Skeletal muscle cell (primary cell): ENCODE results near the gene POMT1.

Experiments used
- DNase-seq: peaks from one replicate; pipeline ENCODE4 v3.0.0-alpha.2; 2010; ENCODE audit warnings: low read depth
- H3K4me3 ChIP-seq: 2 replicates; pipeline ENCODE4 v1.5.1; 2011; ENCODE audit warnings: low read depth, mild to moderate bottlenecking, control low read depth, low read length, moderate library complexity

POMT1 gene

GRCh38 chr9:131521822-131522221 lies 19.1 kb downstream of the POMT1 start:
- no peak overlapping the region for H3K4me3 ChIP-seq
- no peak for DNase-seq

GRCh38 chr9:131522257-131523085 lies 19.8 kb downstream of the POMT1 start:
- no peak for DNase-seq
- no peak overlapping the region for H3K4me3 ChIP-seq

DNA sequence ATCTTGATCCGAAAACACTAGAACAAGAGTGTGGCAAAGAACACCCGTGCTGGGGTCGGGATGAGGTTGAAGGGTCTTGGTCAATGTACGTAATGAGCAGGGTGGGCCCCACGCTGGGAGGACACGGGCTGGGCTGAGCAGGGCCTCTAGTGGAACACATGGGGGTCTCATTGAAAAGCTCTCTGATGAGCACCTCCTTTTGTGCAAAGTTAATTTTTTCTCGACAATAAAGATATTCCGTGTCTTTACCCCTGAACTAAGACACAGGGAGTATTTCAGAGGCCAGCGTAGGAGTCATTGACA lies 20.3 kb downstream of the POMT1 start:
- DNase-seq = no peak

GRCh38 chr9:131523451-131524435 lies 21.0 kb downstream of the POMT1 start:
- no peak for DNase-seq
- H3K4me3 ChIP-seq = no peak overlapping the region

More for the DNA sequence above, 20.3 kb downstream of the POMT1 start:
- H3K4me3 ChIP-seq = no peak overlapping the region

DNA sequence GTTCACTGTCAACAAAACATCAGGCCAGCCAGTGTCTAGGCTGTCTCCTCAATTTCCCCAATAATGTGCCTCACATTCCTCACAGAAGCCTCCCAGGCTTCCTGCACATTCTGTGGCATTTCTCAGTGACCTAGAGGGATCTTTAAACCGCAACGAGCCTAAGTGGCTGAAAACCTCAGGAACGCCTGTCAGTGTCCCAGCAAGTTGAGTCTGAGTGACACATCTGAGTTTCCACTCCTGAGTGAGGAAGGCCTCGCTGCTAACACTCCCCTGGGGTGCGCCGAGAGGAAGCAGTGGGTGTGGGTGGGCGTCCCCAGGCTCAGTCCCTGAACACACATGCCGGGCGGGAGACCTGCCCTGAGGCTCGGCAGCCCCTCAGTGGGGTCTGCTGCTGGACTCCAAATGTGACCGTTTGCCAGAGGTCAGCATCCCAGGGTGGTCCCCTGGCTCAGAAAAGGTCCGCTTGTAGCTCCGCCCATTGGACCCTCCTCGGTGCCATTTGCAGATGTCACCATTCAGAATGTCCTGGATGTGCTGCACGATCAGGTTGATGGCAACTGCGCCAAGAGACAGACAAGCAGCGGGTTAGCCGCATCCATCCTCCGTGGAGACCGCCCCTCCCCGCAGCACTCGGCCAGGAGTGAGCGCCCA lies 22.1 kb downstream of the POMT1 start:
- no peak for DNase-seq
- H3K4me3 ChIP-seq = no peak overlapping the region

- DNase-seq = no peak
- H3K4me3 ChIP-seq = no peak overlapping the region
Measured at GRCh38 chr9:131525643-131526565, 23.2 kb downstream of the POMT1 start.

- no peak for DNase-seq
- H3K4me3 ChIP-seq = no peak overlapping the region
Measured at GRCh38 chr9:131528186-131528585, 25.5 kb downstream of the POMT1 start.

- no peak overlapping the region for H3K4me3 ChIP-seq
- DNase-seq = no peak
Measured at GRCh38 chr9:131528886-131529505, 26.3 kb downstream of the POMT1 start.

DNA sequence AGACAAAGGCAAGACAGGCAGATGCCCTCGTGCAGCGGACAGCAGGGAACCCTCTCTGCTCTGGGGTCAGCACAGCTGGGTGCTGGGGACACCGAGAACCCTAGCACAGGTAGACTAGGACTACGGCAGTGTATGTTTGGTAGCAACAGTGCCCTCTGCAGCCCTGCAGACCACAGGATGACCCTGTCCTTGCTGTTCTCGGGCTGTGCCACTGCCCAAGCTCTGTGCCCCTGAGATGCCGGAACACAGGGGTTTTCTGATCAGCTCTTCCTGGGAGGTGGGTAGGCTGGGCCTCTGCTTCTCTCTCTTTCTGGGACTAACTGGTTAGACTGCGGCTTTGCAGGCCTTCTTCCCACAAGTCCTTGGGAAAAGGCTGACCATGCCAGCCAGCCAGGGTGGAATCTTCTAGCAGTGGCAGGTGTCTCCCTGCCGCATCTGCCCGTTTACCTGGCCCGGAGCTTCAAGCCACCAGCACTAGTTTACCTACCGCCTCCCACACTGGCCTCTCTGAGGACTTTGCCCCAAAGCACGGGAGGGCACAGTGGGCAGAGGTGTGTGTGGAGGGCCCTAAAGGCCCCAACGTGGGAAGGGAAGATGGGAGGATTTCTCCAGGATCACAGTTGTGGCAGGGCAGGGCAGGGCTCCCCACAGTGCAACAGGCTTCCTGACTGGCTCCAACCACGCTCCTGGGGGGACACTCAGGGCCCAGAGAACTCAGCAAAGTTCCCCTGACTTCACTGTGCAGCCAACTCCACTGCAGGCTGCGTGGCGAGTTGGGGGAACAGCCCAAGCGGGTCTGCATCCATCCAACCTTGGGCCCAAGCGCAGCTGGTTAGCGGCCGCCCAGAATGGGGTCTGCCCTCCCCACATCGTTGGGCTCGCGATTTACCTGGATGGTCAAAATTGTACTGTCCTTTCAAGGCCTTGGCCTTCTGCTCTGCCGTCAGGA lies 27.2 kb downstream of the POMT1 start:
- no peak for DNase-seq
- peak overlapping the region; percentile 66 for H3K4me3 ChIP-seq

GRCh38 chr9:131530546-131530919 lies 27.8 kb downstream of the POMT1 start:
- DNase-seq = no peak
- H3K4me3 ChIP-seq = peak overlapping the region; percentile 66

DNA sequence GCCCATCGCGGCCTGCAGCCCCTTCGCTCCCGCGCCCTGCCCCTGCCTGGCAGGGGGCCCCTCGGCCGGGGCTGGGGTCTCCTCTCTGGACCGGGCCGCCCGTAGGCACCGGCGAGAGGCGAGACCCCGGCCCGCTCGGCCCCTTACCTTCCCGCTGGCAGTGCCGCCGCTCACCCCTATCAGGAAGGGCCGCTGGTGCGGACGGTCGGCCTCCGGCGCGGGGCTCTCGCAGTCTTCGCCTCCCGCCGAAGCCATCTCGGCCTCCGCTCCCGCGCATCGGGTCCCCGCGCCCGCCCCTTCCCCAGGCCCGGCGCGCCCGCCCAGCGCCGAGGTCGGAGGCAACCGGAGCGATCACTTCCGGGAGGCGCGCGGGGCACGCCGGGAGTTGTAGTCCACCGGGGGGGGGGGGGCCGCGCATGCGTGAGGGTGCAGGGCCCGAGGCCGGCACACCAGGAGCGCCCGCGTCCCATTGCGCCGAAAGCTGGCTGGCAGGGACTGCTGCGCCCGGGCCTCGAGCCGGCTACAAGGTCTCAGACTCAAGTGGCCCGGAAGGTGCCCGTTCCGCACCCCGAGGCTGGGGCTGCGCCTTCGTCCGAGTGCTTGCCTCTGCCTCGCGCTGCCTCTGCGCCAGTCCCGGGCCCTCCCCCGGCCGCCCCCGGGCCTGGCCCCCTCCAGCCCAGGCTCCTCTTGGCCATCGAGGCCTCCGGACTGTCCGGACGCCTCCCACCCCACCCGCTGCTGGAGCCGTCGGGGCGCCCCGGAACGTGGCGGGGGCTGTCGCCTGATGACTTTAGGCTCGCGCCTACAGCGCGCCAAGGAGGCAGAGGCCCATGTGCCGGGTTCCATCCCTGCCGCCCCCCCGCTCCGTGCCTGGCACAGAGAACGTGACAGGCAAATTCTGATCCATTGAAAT lies 28.5 kb downstream of the POMT1 start, which contains the start of gene UCK1:
TSS of gene UCK1 (minus strand) at position 344 of the 913 bp plus-strand sequence. CDS start at position 255, 89 bp downstream.
- DNase-seq = peak; percentile 32
- peak within 1 kb of the TSS; percentile 66 for H3K4me3 ChIP-seq

- no peak overlapping the region for H3K4me3 ChIP-seq
- no peak for DNase-seq
Measured at GRCh38 chr9:131534721-131535237, 32.1 kb downstream of the POMT1 start.

DNA sequence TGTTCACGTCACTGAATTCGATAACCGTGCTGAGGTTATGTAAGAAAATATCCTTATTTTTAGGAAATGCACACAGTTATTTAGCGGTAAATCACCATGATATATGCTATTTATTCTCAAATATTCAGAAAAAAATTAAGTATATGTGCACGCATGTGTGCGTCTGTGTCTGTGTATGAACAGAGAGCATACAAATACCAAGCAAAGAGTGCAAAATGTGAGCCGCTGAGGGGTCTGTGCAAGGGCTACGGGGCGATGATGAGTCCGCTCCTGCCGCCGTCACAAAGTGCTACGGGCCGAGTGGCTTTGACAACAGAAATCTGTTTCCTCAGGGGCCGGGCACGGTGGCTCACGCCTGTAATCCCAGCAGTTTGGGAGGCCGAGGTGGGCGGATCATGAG lies 35.2 kb downstream of the POMT1 start:
- no peak overlapping the region for H3K4me3 ChIP-seq
- no peak for DNase-seq

GRCh38 chr9:131539223-131539923 lies 36.7 kb downstream of the POMT1 start:
- DNase-seq = no peak
- no peak overlapping the region for H3K4me3 ChIP-seq

- DNase-seq = no peak
- no peak overlapping the region for H3K4me3 ChIP-seq
Measured at GRCh38 chr9:131543141-131543540, 40.4 kb downstream of the POMT1 start.
